Neural progenitor cell (in vitro differentiated cells): ENCODE measurements around the gene DMXL2. TPM values are rescaled to one million over a fixed set of nuclear protein-coding genes. Genes with fewer than 3 reads are reported as not detected.

Experiments used
- DNase-seq: peaks from one replicate; pipeline ENCODE4 v3.0.0-alpha.2; 2016; ENCODE audit warnings: low spot score
- H2AFZ ChIP-seq: fragments of 200-600 bp; sonication (generic); replicated peaks from 2 replicates; pipeline ENCODE4 v1.6.1; 2016; ENCODE audit warnings: antibody characterized with exemption
- H3F3A ChIP-seq: fragments of 200-600 bp; sonication (generic); 2 replicates; pipeline ENCODE4 v1.6.1; 2016; ENCODE audit warnings: antibody characterized with exemption, low read depth
- H3K27ac ChIP-seq: fragments of 200-600 bp; sonication (generic); 2 replicates; pipeline ENCODE4 v1.5.1; 2016; ENCODE audit warnings: mild to moderate bottlenecking
- H3K27me3 ChIP-seq: fragments of 200-600 bp; sonication (generic); 2 replicates; pipeline ENCODE4 v1.6.1; 2016; ENCODE audit warnings: mild to moderate bottlenecking, moderate library complexity
- H3K36me3 ChIP-seq: fragments of 200-600 bp; sonication (generic); 2 replicates; pipeline ENCODE4 v1.5.1; 2016
- H3K4me1 ChIP-seq: fragments of 200-600 bp; sonication (generic); 2 replicates; pipeline ENCODE4 v1.6.1; 2016; ENCODE audit warnings: mixed run types
- H3K4me2 ChIP-seq: fragments of 200-600 bp; sonication (generic); 2 replicates; pipeline ENCODE4 v1.6.1; 2016
- H3K4me3 ChIP-seq: fragments of 200-600 bp; sonication (generic); 2 replicates; pipeline ENCODE4 v1.5.1; 2016
- H3K79me2 ChIP-seq: fragments of 200-600 bp; sonication (generic); 2 replicates; pipeline ENCODE4 v1.6.1; 2016; ENCODE audit warnings: low read depth
- H3K9ac ChIP-seq: fragments of 200-600 bp; sonication (generic); 2 replicates; pipeline ENCODE4 v1.6.1; 2016
- H3K9me3 ChIP-seq: fragments of 200-600 bp; sonication (generic); 2 replicates; pipeline ENCODE4 v1.5.1; 2016; ENCODE audit warnings: low read depth
- H4K20me1 ChIP-seq: fragments of 200-600 bp; sonication (generic); 2 replicates; pipeline ENCODE4 v1.6.1; 2016; ENCODE audit warnings: low read depth
- H3K27ac Mint-ChIP-seq: 3 replicates; pipeline ENCODE4 v1.8.0; 2021; ENCODE audit warnings: mixed read lengths
- H3K27me3 Mint-ChIP-seq: 2 replicates; pipeline ENCODE4 v1.8.0; 2022; ENCODE audit warnings: low read depth, mild to moderate bottlenecking, inconsistent platforms, moderate library complexity, mixed read lengths; ENCODE audit not compliant: insufficient read depth
- H3K36me3 Mint-ChIP-seq: 3 replicates; pipeline ENCODE4 v1.8.0; 2021; ENCODE audit warnings: mixed read lengths
- H3K4me1 Mint-ChIP-seq: 3 replicates; pipeline ENCODE4 v1.8.0; 2021; ENCODE audit warnings: mixed read lengths
- H3K4me3 Mint-ChIP-seq: 3 replicates; pipeline ENCODE4 v1.8.0; 2021; ENCODE audit warnings: mild to moderate bottlenecking, moderate library complexity, mixed read lengths
- H3K9me3 Mint-ChIP-seq: 3 replicates; pipeline ENCODE4 v1.8.0; 2020; ENCODE audit warnings: mixed read lengths
- CTCF ChIP-seq: fragments of 200-600 bp; sonication (generic); IDR thresholded peaks from 2 replicates; pipeline ENCODE4 v1.5.1; 2017; ENCODE audit warnings: antibody characterized with exemption, mild to moderate bottlenecking
- EZH2 ChIP-seq: fragments of 200-600 bp; sonication (generic); IDR thresholded peaks from 2 replicates; pipeline ENCODE4 v1.6.1; 2017; ENCODE audit warnings: antibody characterized with exemption, mild to moderate bottlenecking, moderate library complexity
- EZH2phosphoT487 ChIP-seq: fragments of 200-600 bp; sonication (generic); IDR thresholded peaks from 2 replicates; pipeline ENCODE4 v1.6.1; 2017; ENCODE audit warnings: antibody characterized with exemption
- total RNA-seq: library from RNA; depleted of rRNA; stranded (reverse); fragments of >200 nt; gene quantifications from 2 replicates; pipeline ENCODE4 v1.2.3, GENCODE V29; 2015; ENCODE audit warnings: low replicate concordance

DMXL2 gene
- total RNA-seq, 1 donor from 2014 or later = 124 TPM

- peaks cover 1% of the 10 kb centered on the region for H4K20me1 ChIP-seq
- Mint-ChIP-seq H3K27me3 (no peaks in the 10 kb centered on the region), H3K36me3 (peaks cover 3% of the 10 kb centered on the region), H3K9me3 (no peaks in the 10 kb centered on the region), H3K27ac (no peak overlapping the region), H3K4me3 (no peak overlapping the region), H3K4me1 (no peaks in the 10 kb centered on the region)
- no peak overlapping the region for H3K4me3 ChIP-seq
- H3K27ac ChIP-seq = no peak overlapping the region
- H3K9ac ChIP-seq = no peak overlapping the region
- no peak for DNase-seq
- H3K4me1 ChIP-seq = no peaks in the 10 kb centered on the region
- no peaks in the 10 kb centered on the region for H3K36me3 ChIP-seq
- H3K79me2 ChIP-seq = no peaks in the 10 kb centered on the region
- H3K9me3 ChIP-seq = no peaks in the 10 kb centered on the region
- no peak overlapping the region for H2AFZ ChIP-seq
- no peaks in the 10 kb centered on the region for H3F3A ChIP-seq
- TF ChIP-seq EZH2 = no peak
- TF ChIP-seq EZH2phosphoT487 = no peak
- no peak for TF ChIP-seq CTCF
- H3K4me2 ChIP-seq = no peak overlapping the region
- H3K27me3 ChIP-seq = no peaks in the 10 kb centered on the region
Measured at GRCh38 chr15:51547656-51548055, 74.9 kb downstream of the DMXL2 start.

- Histone ChIP-seq H3K4me1 (no peaks in the 10 kb centered on the region), H3K9ac (no peak overlapping the region), H3K27me3 (no peaks in the 10 kb centered on the region), H3K79me2 (no peaks in the 10 kb centered on the region), H3K9me3 (no peaks in the 10 kb centered on the region), H3K4me3 (no peak overlapping the region), H3K27ac (no peak overlapping the region), H3K36me3 (no peaks in the 10 kb centered on the region), H3F3A (no peaks in the 10 kb centered on the region), H2AFZ (no peak overlapping the region), H3K4me2 (no peak overlapping the region), H4K20me1 (no peaks in the 10 kb centered on the region)
- Mint-ChIP-seq H3K4me3 (no peak overlapping the region), H3K36me3 (peaks cover 4% of the 10 kb centered on the region), H3K9me3 (no peaks in the 10 kb centered on the region), H3K4me1 (no peaks in the 10 kb centered on the region), H3K27me3 (no peaks in the 10 kb centered on the region), H3K27ac (no peak overlapping the region)
- peak; percentile 66 for TF ChIP-seq CTCF
- TF ChIP-seq EZH2phosphoT487 = no peak
- DNase-seq = peak; percentile 8
Measured at GRCh38 chr15:51536965-51537574, 85.5 kb downstream of the DMXL2 start.

- Histone ChIP-seq H3K4me2 (no peak overlapping the region), H3K9me3 (no peaks in the 10 kb centered on the region), H3K27ac (no peak overlapping the region), H3K36me3 (no peaks in the 10 kb centered on the region), H3K9ac (no peak overlapping the region), H3K79me2 (no peaks in the 10 kb centered on the region), H3F3A (no peaks in the 10 kb centered on the region), H3K4me1 (no peaks in the 10 kb centered on the region), H2AFZ (no peak overlapping the region), H3K4me3 (no peak overlapping the region), H3K27me3 (no peaks in the 10 kb centered on the region), H4K20me1 (no peaks in the 10 kb centered on the region)
- Mint-ChIP-seq H3K4me3 (no peak overlapping the region), H3K4me1 (no peaks in the 10 kb centered on the region), H3K27me3 (no peaks in the 10 kb centered on the region), H3K9me3 (peaks cover 13% of the 10 kb centered on the region), H3K27ac (no peak overlapping the region), H3K36me3 (peaks cover 29% of the 10 kb centered on the region)
- TF ChIP-seq EZH2phosphoT487 (no peak), EZH2 (no peak), CTCF (no peak)
- DNase-seq = no peak
Measured at GRCh38 chr15:51533672-51534398, 88.7 kb downstream of the DMXL2 start.
